Prostate gland (tissue), 2 donors: ENCODE data around the gene TSPAN12. TPM values are rescaled to one million over a fixed set of nuclear protein-coding genes. Genes with fewer than 3 reads are reported as not detected.

Experiments
- DNase-seq: peaks from one replicate; pipeline ENCODE4 v3.0.0-alpha.2; 2019; ENCODE audit warnings: low spot score
- H3K27ac ChIP-seq, 2 donors: fragments of 200-600 bp; sonication (generic); 2 replicates each; pipeline ENCODE4 v1.5.1; 2017 to 2019
- H3K27me3 ChIP-seq: fragments of 200-600 bp; sonication (generic); replicated peaks from 2 replicates; pipeline ENCODE4 v1.5.1; 2019; ENCODE audit not compliant: insufficient read depth
- H3K36me3 ChIP-seq, 2 donors: fragments of 200-600 bp; sonication (generic); 1 replicate in 1 of 2; 2 replicates in 1 of 2; pipeline versions ENCODE4 v1.5.1 to v1.8.1; 2017 to 2019
- H3K4me1 ChIP-seq: fragments of 200-600 bp; sonication (generic); replicated peaks from 2 replicates; pipeline ENCODE4 v1.5.1; 2019
- H3K4me3 ChIP-seq, 2 donors: fragments of 200-600 bp; sonication (generic); 2 replicates each; pipeline ENCODE4 v1.5.1; 2017 to 2019
- H3K9me3 ChIP-seq: fragments of 200-600 bp; sonication (generic); 2 replicates; pipeline ENCODE4 v1.5.1; 2017
- POLR2A ChIP-seq: fragments of 450-650 bp; IDR thresholded peaks from one replicate; pipeline ENCODE4 v1.6.1; 2016; ENCODE audit warnings: antibody characterized with exemption, mild to moderate bottlenecking
- POLR2AphosphoS5 ChIP-seq: sonication (generic); formaldehyde crosslinking; IDR thresholded peaks from one replicate; pipeline ENCODE4 v1.6.1; 2017; ENCODE audit warnings: antibody characterized with exemption
- WGBS: methylation state at CpG from one replicate; pipeline ENCODE4 v1.1.5; 2018; 5-methylcytosine and 5-hydroxymethylcytosine counted together
- intact Hi-C: fragments of 100-400 bp; cut with DNase I; formaldehyde crosslinking; loops from one replicate; pipeline ENCODE4 v1.14.2; 2022
- total RNA-seq, 2 donors: library from RNA; depleted of rRNA; stranded (reverse); fragments of >200 nt; gene quantifications; one replicate each; pipeline ENCODE4 v1.1.0, GENCODE V29; 2016
- TF ChIP-seq, protein P1 (sequence below), 4 experiments: fragments of 200-600 bp in 2 of 4; fragments of 450-650 bp in 2 of 4; sonication (generic) in 2 of 4; IDR thresholded peaks; 1 replicate in 3 of 4; 2 replicates in 1 of 4; pipeline ENCODE4 v1.5.1; 2016 to 2019; ENCODE audit warnings: antibody characterized with exemption in 4 of 4, mild to moderate bottlenecking in 2 of 4, moderate library complexity in 2 of 4

The TSPAN12 gene
- total RNA-seq, 2 donors from 2014 or later, result 14.5 to 16.2 TPM

DNA sequence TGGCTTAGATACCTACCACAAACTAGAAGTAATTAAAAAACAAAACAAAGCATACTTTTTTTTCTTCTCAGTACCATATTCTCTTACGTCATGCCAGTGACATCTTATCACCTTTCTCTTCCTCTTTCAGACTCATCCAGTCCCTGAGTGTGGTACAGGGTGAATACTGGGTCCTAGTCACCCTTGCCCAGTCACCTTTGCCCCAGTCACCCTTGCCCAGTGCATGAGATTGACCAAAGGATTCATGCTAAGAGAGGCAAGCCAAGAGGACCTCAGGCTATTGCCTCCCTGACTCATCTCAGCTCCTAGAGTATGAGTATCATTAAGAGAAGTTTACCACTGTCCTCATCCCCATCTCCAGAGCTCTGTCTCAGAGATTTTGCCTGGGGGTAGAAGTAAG, 10.0 kb upstream of the TSPAN12 start:
- Histone ChIP-seq H3K4me1 (no peaks in the 10 kb centered on the region), H3K4me3 (no peak overlapping the region), H3K36me3 (no peaks in the 10 kb centered on the region), H3K27me3 (no peaks in the 10 kb centered on the region), H3K27ac (no peak overlapping the region), H3K9me3 (no peaks in the 10 kb centered on the region)
- intact Hi-C loops, result no loop called here
- no peak for TF ChIP-seq POLR2A
- TF ChIP-seq, protein P1, sequence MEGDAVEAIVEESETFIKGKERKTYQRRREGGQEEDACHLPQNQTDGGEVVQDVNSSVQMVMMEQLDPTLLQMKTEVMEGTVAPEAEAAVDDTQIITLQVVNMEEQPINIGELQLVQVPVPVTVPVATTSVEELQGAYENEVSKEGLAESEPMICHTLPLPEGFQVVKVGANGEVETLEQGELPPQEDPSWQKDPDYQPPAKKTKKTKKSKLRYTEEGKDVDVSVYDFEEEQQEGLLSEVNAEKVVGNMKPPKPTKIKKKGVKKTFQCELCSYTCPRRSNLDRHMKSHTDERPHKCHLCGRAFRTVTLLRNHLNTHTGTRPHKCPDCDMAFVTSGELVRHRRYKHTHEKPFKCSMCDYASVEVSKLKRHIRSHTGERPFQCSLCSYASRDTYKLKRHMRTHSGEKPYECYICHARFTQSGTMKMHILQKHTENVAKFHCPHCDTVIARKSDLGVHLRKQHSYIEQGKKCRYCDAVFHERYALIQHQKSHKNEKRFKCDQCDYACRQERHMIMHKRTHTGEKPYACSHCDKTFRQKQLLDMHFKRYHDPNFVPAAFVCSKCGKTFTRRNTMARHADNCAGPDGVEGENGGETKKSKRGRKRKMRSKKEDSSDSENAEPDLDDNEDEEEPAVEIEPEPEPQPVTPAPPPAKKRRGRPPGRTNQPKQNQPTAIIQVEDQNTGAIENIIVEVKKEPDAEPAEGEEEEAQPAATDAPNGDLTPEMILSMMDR (IDR thresholded peaks at IDR 0.05), result no peak
- no peak for TF ChIP-seq POLR2AphosphoS5
- DNase-seq, result no peak
- 92% methylated on average over 1 of the region's 1 CpG for WGBS

DNA sequence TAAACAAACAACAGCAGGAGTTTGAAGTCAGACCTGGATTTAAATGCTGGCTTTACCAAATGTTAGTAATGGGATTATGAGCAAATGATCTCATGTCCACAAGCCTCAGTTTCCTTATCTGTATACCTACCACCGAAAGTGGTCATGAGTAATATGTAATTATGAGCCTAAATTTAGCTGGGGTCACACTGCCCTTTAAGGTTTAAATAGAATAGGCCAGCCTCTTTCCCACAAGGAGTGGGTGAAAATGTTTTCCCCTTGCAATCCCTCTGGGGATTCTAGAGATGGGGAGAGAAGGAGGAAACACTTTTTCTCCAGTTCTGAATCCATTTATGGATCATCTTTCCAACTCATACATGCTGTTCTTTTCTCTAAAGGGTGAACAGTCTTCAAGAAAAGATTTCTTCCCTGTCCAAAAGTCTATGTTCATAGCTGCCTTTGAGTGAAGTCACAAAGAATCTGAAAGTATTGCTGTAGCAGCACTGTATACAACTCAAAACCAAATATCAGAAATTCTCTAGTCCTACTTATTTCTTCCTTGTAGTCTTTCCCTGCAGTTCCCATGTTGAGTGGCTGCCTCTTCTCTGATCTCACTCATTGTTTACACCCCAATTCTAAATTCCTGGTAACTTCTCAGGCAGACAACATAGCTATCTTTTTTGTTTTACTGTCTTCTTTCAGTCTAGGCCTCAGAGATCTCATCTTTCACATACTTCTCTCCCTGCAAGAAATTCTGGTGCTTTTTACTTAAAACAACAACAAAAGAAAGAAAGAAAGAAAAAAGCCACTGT, 7.4 kb upstream of the TSPAN12 start:
- intact Hi-C loops, result no loop called here
- H3K27me3 ChIP-seq, result no peaks in the 10 kb centered on the region
- no peaks in the 10 kb centered on the region for H3K9me3 ChIP-seq
- DNase-seq, result no peak
- 100% methylated on average over 1 of the region's 1 CpG for WGBS
- H3K36me3 ChIP-seq, result no peaks in the 10 kb centered on the region
- H3K4me1 ChIP-seq, result no peaks in the 10 kb centered on the region
- TF ChIP-seq POLR2AphosphoS5, result no peak
- no peak for TF ChIP-seq POLR2A
- TF ChIP-seq, protein P1 (IDR thresholded peaks at IDR 0.05), result no peak
- no peak overlapping the region for H3K27ac ChIP-seq
- no peak overlapping the region for H3K4me3 ChIP-seq

DNA sequence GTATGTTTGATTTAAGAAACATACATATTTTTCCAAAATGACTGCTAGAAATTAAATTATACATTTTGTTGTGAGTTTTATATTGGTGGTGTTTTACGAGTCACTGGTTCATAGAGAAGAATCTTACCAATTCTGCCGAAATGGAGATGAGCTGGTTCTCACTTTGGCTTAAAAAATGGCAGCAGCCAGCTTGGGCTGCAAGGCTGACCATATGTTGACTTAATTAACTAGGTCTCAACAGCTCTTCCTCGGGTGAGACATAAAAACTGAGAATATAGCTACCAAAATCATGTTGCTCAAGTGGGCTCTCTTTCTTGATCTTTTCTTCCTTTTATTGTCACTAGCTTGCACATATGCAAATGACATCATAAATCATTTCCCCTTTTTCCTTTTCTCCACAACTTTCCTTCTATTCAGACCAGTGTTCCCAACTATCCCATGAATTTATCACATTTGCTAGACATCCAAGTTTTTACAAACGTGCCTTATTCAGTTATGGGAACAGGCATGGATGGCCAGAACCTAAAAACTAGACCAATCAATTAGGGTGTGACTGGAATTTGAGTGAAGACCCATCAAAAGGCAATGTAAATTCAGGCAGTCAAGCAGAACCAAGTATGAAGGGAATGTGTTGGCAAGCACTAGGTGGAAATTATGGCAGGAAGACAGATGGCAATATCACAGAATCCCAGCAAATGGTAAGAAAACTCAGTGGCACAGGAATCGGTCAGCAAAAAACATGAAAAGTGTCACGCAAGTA, 6.4 kb upstream of the TSPAN12 start:
- 75% methylated on average over 6 of the region's 6 CpGs for WGBS
- no peaks in the 10 kb centered on the region for H3K36me3 ChIP-seq
- intact Hi-C loops, result no loop called here
- no peaks in the 10 kb centered on the region for H3K4me1 ChIP-seq
- no peak overlapping the region for H3K4me3 ChIP-seq
- TF ChIP-seq POLR2A (no peak), POLR2AphosphoS5 (no peak)
- TF ChIP-seq, protein P1 (IDR thresholded peaks at IDR 0.05), result no peak
- DNase-seq, result no peak
- H3K27ac ChIP-seq, result no peak overlapping the region
- H3K27me3 ChIP-seq, result no peaks in the 10 kb centered on the region
- no peaks in the 10 kb centered on the region for H3K9me3 ChIP-seq

DNA sequence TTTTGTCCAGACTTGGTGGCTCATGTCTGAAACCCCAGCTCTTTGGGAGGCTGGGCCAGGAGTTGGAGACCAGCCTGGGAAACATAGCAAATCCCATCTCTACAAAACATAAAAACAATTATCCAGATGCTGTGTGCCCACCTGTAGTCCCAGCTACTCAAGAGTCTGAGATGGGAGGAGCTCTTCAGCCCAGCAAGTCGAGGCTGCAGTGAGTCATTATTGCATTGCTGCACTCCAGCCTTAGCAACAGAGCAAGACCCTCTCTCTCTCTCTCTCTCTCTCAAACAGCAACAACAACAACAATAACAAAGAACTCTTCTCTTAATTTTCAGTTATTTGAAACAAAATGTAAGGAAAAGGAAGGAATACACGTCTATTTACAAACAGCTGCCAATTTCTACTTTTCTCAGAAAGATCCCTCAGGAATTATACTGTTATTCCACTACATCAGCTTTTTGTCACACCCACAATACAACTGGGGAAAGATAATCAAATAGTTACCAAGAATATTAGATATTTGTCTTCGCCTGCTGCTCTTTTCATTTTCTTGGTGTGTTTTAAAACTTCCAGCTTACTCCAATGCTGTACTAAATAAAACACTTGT, 5.1 kb upstream of the TSPAN12 start:
- no peak overlapping the region for H3K27ac ChIP-seq
- no peak for DNase-seq
- H3K4me1 ChIP-seq, result no peaks in the 10 kb centered on the region
- intact Hi-C loops, result no loop called here
- H3K36me3 ChIP-seq, result no peaks in the 10 kb centered on the region
- 50% methylated on average over 3 of the region's 3 CpGs for WGBS
- H3K9me3 ChIP-seq, result no peaks in the 10 kb centered on the region
- TF ChIP-seq, protein P1 (IDR thresholded peaks at IDR 0.05), result no peak
- TF ChIP-seq POLR2AphosphoS5 (no peak), POLR2A (no peak)
- H3K27me3 ChIP-seq, result no peaks in the 10 kb centered on the region
- no peak overlapping the region for H3K4me3 ChIP-seq
